ENCODE measurements around the gene CR1L.
A peak's percentile ranks its signal among the peaks of the same experiment; 100 is the strongest.
"Not testable (repeated sequence)": the region's sequence is repeated elsewhere in the genome, so short reads cannot be mapped to it uniquely, and the experiment has no call there.

CR1L gene

GRCh38 chr1:207646944-207647579 is 2.1 kb downstream of the CR1L start:
- DNase-seq, result no peak

- no peak for DNase-seq
These were observed 2.9 kb downstream of the CR1L start for GRCh38 chr1:207647671-207648333.

GRCh38 chr1:207648334-207649209 is 3.6 kb downstream of the CR1L start:
- DNase-seq, result no peak

- no peak for DNase-seq
These were observed 4.3 kb downstream of the CR1L start for GRCh38 chr1:207649210-207649753.

- DNase-seq, result peak; percentile 79
These were observed 5.1 kb downstream of the CR1L start for GRCh38 chr1:207649865-207650580.

DNA sequence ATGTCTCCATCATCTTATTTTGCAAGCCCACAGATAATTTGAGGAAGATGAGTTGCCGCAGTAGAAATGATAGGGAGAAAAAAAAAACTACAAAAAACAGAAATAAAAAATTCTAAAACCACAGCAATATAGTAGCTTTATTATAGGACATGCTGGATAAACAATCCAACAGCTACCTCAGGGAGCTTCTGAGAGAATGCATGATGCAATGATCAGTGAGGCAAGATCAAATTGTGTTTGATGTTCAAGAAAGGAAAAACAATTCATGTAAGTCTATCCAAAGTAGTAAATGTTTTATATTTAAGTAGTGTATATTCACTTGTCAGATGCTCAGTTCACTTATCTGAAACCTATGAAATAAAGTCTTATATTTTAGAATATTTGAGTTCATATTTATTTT is 6.7 kb downstream of the CR1L start:
- no peak for DNase-seq

DNA sequence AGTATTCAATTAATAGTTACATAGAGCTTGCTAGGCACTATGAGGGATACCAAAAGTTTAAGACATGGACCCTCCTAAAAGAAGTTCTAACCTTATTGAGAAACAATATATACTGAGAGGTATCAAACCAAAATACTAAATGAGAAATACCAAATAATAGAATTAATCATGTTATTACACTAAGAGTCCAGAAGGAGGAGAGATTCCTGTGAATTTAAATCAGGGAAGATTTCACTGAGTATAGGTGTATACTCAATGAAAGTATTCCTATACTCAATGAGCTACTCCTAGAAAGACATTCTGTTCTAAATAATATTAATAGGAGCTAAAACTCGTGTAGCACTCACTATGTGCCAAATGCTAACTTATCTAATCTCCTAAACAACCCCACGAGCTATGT is 9.4 kb downstream of the CR1L start:
- DNase-seq, result no peak

GRCh38 chr1:207658408-207658807 is 13.5 kb downstream of the CR1L start:
- DNase-seq, result no peak

DNA sequence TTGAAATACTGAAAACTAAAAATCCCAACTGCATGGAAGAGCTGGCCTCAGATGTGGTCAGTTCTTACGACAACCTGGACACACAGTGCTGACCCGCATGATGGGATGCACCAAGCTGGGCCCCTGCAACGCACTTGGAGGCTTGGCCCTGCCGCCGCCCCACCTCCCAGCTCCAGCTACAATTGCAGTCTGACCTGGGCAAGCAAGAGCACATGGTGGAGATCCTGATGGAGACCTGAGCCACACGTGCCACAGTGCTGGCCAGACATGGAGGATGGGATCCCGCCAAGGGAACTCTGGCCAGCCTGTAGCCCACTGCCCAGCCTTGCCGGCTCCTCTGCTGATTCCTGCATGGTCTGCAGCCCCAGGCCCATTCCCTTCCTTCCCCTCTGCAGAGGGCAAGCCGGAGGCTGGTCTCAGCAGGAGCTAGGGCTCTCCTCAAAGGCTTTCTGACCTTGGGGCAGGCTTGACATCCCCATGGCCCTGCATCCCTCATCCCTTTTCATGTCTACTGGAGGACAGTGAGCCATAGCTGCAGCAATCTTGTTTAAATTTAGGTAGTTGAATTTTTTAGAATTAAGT is 14.1 kb downstream of the CR1L start:
- no peak for DNase-seq

- DNase-seq, result no peak
These were observed 14.7 kb downstream of the CR1L start for GRCh38 chr1:207659545-207660153.

DNA sequence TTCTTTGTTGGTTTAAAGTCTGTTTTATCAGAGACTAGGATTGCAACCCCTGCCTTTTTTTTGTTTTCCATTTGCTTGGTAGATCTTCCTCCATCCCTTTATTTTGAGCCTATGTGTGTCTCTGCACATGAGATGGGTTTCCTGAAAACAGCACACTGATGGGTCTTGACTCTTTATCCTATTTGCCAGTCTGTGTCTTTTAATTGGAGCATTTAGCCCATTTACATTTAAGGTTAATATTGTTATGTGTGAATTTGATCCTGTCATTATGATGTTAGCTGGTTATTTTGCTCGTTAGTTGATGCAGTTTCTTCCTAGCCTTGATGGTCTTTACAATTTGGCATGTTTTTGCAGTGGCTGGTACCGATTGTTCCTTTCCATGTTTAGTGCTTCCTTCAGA is 16.5 kb downstream of the CR1L start:
- DNase-seq, result not testable (repeated sequence)

DNA sequence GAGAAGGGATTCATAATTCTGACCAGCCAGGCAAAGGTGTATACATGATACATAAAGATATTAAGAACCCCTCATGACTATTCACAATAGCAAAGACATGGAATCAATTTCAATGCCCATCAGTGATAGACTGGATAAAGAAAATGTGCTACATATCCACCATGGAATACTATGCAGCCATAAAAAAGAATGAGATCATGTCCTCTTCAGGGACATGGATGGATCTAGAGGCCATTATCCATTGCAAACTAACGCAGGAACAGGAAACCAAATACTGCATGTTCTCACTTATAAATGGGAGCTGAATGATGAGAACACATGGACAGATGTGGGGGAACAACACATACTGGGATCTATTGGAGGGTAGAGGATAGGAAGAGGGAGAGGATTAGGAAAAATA is 21.4 kb downstream of the CR1L start:
- no peak for DNase-seq

DNA sequence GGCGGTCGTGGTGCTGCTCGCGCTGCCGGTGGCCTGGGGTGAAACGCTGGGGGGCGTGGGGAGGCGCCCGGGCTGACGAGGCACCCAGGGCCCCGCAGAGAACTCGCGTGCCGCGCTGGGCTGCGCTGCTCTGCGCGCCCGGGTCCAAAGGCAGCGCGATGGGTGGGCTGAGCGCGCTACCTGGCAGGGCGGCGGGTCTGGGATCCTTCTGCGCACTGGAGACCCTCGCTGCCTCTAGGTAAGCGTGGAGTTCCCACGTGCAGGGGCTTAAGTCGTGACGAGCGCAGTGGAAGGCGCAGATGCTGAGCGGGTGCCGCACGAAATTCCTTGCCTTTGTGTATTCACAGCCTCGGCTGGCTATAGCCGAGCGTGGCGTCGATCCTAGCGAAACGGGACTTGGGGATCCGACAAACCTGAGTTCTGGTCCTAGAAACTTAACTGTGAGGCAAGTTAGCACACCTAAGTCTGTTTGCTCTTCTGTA is 24.6 kb downstream of the CR1L start:
- no peak for DNase-seq

DNA sequence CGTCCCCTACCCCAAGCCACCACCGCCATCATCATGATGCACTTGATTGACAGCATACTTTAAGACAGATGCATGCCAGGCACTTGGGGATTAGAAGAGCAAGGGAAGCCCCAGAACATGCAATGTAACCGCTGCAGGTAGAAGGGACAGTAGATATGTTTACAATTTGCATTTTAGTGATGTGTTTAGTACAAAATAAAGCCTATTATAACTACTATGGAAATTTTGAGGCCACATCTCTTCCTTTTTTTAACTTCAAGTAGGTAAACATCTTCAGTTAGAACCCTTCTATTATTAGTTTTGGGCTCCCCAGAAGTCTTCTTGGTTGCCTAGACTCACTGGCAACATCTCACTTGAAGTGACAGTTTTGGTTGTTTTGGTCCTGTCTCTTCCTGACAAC is 25.3 kb downstream of the CR1L start:
- no peak for DNase-seq

DNA sequence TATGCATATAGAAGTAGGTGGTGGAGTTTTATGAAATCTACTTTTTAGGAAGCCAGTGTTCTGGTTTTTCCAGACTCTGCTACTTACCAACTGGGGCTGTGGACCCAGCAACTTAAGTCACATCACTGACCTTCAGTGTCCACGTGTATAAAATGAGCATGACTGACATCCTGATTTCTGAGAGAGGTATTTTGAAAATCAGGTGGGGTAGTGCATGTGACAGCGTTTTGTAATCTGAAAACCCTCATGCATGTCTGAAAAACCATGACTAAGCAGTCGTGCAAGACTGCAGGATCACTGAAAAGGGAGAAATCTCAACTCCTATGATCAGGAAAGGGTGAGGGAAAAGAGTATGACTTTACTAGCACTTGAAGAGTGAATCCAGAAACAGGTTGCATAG is 26.1 kb downstream of the CR1L start:
- peak; percentile 17 for DNase-seq

- DNase-seq, result peak; percentile 86
These were observed 27.7 kb downstream of the CR1L start for GRCh38 chr1:207672522-207673130.

DNA sequence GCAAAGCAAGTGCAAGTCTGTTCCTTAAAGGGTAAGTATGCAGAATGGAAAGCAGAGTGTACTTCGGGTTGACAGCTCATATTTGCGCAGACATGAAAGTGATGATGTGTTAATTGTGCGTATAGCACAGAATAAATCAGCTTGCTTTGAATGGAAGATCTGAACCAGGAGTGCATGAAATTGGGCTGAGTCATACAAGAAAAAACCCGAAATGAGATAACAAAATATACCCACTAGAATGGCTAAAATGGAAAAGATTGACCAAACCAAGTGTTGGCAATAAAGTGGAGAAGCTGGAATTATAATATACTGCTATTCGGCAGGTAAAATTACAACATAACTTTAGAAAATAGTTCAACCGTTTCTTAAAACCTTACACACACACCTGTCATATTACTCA is 28.5 kb downstream of the CR1L start:
- DNase-seq, result no peak

DNA sequence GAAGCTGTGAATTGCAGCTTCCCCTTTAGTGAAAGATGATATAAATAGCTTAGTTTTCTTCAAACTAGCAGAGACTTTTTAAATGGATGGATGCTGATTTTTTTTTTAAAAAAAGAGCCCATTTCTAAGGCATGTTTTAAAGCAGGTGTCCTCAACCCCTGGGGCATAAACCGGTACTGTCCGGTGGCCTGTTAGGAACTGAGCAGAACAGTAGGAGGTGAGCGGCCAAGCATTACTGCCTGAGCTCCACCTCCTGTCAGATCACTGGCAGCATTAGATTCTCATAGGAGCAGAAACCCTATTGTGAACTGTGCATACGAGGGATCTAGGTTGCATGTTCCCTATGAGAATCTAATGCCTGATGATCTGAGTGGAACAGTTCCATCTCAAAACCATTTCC is 31.2 kb downstream of the CR1L start:
- DNase-seq, result no peak

- peak; percentile 79 for DNase-seq
These were observed 35.9 kb downstream of the CR1L start for GRCh38 chr1:207680590-207681388.

GRCh38 chr1:207682872-207683434 is 38.0 kb downstream of the CR1L start:
- not testable (repeated sequence) for DNase-seq

Data from hematopoietic multipotent progenitor cell treated with erythropoietin and hydrocortisone succinate and interleukin-3 and kit ligand, for 4 days (in vitro differentiated cells).